ENCODE results near the gene MYH9.

The MYH9 gene

GRCh38 chr22:36239401-36240171, 148.2 kb downstream of the MYH9 start, which contains the start of gene APOL2:
APOL2 (minus strand) TSS chr22:36239527; CDS start chr22:36233162, 6,365 bp downstream.
- Histone ChIP-seq H2AFZ (ENCODE audit: low read length) (peak within 1 kb of the TSS; percentile 90), H3K9ac (ENCODE audit: low read length) (peak within 1 kb of the TSS; percentile 97), H3F3A (ENCODE audit: insufficient read depth, low read length) (no peaks in the 10 kb centered on the region), H3K27me3 (ENCODE audit: insufficient read depth, low read length) (no peaks in the 10 kb centered on the region), H3K9me3 (ENCODE audit: low read length) (no peaks in the 10 kb centered on the region), H3K4me1 (ENCODE audit: insufficient read depth, low read length, severe bottlenecking) (peaks cover 27% of the 10 kb centered on the region), H4K20me1 (ENCODE audit: insufficient read depth, low read length) (no peaks in the 10 kb centered on the region), H3K27ac (ENCODE audit: low read depth, low read length, poor library complexity, severe bottlenecking) (peak within 1 kb of the TSS; percentile 83), H3K36me3 (ENCODE audit: insufficient read depth, low read length) (peaks cover 18% of the 10 kb centered on the region), H3K79me2 (ENCODE audit: insufficient read depth, low read length) (peaks cover 12% of the 10 kb centered on the region; the same call in 1 of the 2 replicates), H3K4me3 (ENCODE audit: low read depth, low read length, poor library complexity, severe bottlenecking) (peak within 1 kb of the TSS; percentile 98), H3K4me2 (ENCODE audit: low read length) (peak within 1 kb of the TSS; percentile 97), H3K9me2 (ENCODE audit: low read depth, low read length) (no peaks in the 10 kb centered on the region)
- TF ChIP-seq EZH2 (IDR thresholded peaks at IDR 0.05; ENCODE audit: borderline replicate concordance, low read length), result no peak
- TF ChIP-seq, protein P1, sequence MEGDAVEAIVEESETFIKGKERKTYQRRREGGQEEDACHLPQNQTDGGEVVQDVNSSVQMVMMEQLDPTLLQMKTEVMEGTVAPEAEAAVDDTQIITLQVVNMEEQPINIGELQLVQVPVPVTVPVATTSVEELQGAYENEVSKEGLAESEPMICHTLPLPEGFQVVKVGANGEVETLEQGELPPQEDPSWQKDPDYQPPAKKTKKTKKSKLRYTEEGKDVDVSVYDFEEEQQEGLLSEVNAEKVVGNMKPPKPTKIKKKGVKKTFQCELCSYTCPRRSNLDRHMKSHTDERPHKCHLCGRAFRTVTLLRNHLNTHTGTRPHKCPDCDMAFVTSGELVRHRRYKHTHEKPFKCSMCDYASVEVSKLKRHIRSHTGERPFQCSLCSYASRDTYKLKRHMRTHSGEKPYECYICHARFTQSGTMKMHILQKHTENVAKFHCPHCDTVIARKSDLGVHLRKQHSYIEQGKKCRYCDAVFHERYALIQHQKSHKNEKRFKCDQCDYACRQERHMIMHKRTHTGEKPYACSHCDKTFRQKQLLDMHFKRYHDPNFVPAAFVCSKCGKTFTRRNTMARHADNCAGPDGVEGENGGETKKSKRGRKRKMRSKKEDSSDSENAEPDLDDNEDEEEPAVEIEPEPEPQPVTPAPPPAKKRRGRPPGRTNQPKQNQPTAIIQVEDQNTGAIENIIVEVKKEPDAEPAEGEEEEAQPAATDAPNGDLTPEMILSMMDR (IDR thresholded peaks at IDR 0.05; ENCODE audit: low read length), result peak; percentile 71

GRCh38 chr22:36239150-36239400, 148.7 kb downstream of the MYH9 start:
- no peaks in the 10 kb centered on the region for H3K9me3 ChIP-seq (ENCODE audit: low read length)
- peak overlapping the region; percentile 97 for H3K9ac ChIP-seq (ENCODE audit: low read length)
- peak overlapping the region; percentile 98 for H3K4me3 ChIP-seq (ENCODE audit: low read depth, low read length, poor library complexity, severe bottlenecking)
- H2AFZ ChIP-seq (ENCODE audit: low read length), result no peak overlapping the region
- H3K27ac ChIP-seq (ENCODE audit: low read depth, low read length, poor library complexity, severe bottlenecking), result peak overlapping the region; percentile 83
- H3K4me1 ChIP-seq (ENCODE audit: insufficient read depth, low read length, severe bottlenecking), result peaks cover 27% of the 10 kb centered on the region
- peaks cover 12% of the 10 kb centered on the region; the same call in 1 of the 2 replicates for H3K79me2 ChIP-seq (ENCODE audit: insufficient read depth, low read length)
- H4K20me1 ChIP-seq (ENCODE audit: insufficient read depth, low read length), result no peaks in the 10 kb centered on the region
- peak overlapping the region; percentile 97 for H3K4me2 ChIP-seq (ENCODE audit: low read length)
- H3K27me3 ChIP-seq (ENCODE audit: insufficient read depth, low read length), result no peaks in the 10 kb centered on the region
- no peaks in the 10 kb centered on the region for H3F3A ChIP-seq (ENCODE audit: insufficient read depth, low read length)
- no peak for TF ChIP-seq EZH2 (IDR thresholded peaks at IDR 0.05; ENCODE audit: borderline replicate concordance, low read length)
- TF ChIP-seq, protein P1 (IDR thresholded peaks at IDR 0.05; ENCODE audit: low read length), result no peak
- H3K36me3 ChIP-seq (ENCODE audit: insufficient read depth, low read length), result peaks cover 18% of the 10 kb centered on the region
- no peaks in the 10 kb centered on the region for H3K9me2 ChIP-seq (ENCODE audit: low read depth, low read length)

- Histone ChIP-seq H3K9ac (ENCODE audit: low read length) (peak overlapping the region; percentile 97), H3K9me3 (ENCODE audit: low read length) (no peaks in the 10 kb centered on the region), H3F3A (ENCODE audit: insufficient read depth, low read length) (no peaks in the 10 kb centered on the region), H3K27me3 (ENCODE audit: insufficient read depth, low read length) (no peaks in the 10 kb centered on the region), H3K36me3 (ENCODE audit: insufficient read depth, low read length) (peaks cover 19% of the 10 kb centered on the region), H3K27ac (ENCODE audit: low read depth, low read length, poor library complexity, severe bottlenecking) (peak overlapping the region; percentile 83), H3K4me2 (ENCODE audit: low read length) (peak overlapping the region; percentile 97), H3K9me2 (ENCODE audit: low read depth, low read length) (no peaks in the 10 kb centered on the region), H3K4me1 (ENCODE audit: insufficient read depth, low read length, severe bottlenecking) (peaks cover 27% of the 10 kb centered on the region), H2AFZ (ENCODE audit: low read length) (no peak overlapping the region), H3K4me3 (ENCODE audit: low read depth, low read length, poor library complexity, severe bottlenecking) (peak overlapping the region; percentile 98), H3K79me2 (ENCODE audit: insufficient read depth, low read length) (peaks cover 12% of the 10 kb centered on the region; the same call in 1 of the 2 replicates), H4K20me1 (ENCODE audit: insufficient read depth, low read length) (no peaks in the 10 kb centered on the region)
- TF ChIP-seq EZH2 (IDR thresholded peaks at IDR 0.05; ENCODE audit: borderline replicate concordance, low read length), result no peak
- TF ChIP-seq, protein P1 (IDR thresholded peaks at IDR 0.05; ENCODE audit: low read length), result no peak
These were observed 149.2 kb downstream of the MYH9 start for GRCh38 chr22:36238373-36239149.

All from OCI-LY1 (cell line).